H1 (cell line): ENCODE results near the gene HM13. TPM values are rescaled to one million over a fixed set of nuclear protein-coding genes. Genes with fewer than 3 reads are reported as not detected.

Source experiments
- CTCF ChIA-PET: fragments of 300-600 bp; sonication (Branson Sonifier 250); formaldehyde crosslinking; loops from one replicate; lab custom pipeline; 2021; ENCODE audit not compliant: partially characterized antibody; lab: Charles Lee
- POLR2A ChIA-PET: fragments of 300-600 bp; sonication (Branson Sonifier 250); formaldehyde crosslinking; loops from one replicate; lab custom pipeline; 2021; ENCODE audit warnings: inconsistent platforms; ENCODE audit not compliant: partially characterized antibody; lab: Charles Lee
- DNase-seq, 2 experiments: peaks; one replicate each; pipeline versions ENCODE4 v3.0.0 to v3.0.0-alpha.2; 2010 to 2022; ENCODE audit warnings: low spot score in 2 of 2, low read depth in 1 of 2, mixed read lengths in 1 of 2
- FAIRE-seq: peaks from 2 replicates; lab custom pipeline; 2011; peaks lifted over from hg19 to GRCh38; lab: Jason Lieb, UNC
- H2AFZ ChIP-seq: 2 replicates; pipeline ENCODE4 v1.8.1; 2012; ENCODE audit warnings: low read length, inconsistent platforms
- H2AK5ac ChIP-seq: 2 replicates; pipeline ENCODE4 v1.6.1; 2013; ENCODE audit warnings: low read depth, low read length
- H2BK120ac ChIP-seq: replicated peaks from 2 replicates; pipeline ENCODE3; 2013; ENCODE audit warnings: low read depth, low read length, inconsistent platforms
- H2BK12ac ChIP-seq: 2 replicates; pipeline ENCODE4 v1.6.1; 2013; ENCODE audit warnings: low read depth, low read length
- H2BK15ac ChIP-seq: 2 replicates; pipeline ENCODE4 v1.6.1; 2013; ENCODE audit warnings: low read length
- H2BK20ac ChIP-seq: 2 replicates; pipeline ENCODE4 v1.6.1; 2013; ENCODE audit warnings: low read length
- H2BK5ac ChIP-seq: 2 replicates; pipeline ENCODE4 v1.6.1; 2013; ENCODE audit warnings: low read depth, low read length
- H3K14ac ChIP-seq: 2 replicates; pipeline ENCODE4 v1.6.1; 2013; ENCODE audit warnings: inconsistent platforms; ENCODE audit not compliant: insufficient read length
- H3K18ac ChIP-seq: 2 replicates; pipeline ENCODE4 v1.6.1; 2013; ENCODE audit warnings: low read length; ENCODE audit errors: extremely low read depth
- H3K23ac ChIP-seq: 2 replicates; pipeline ENCODE4 v1.6.1; 2013; ENCODE audit warnings: inconsistent platforms; ENCODE audit not compliant: insufficient read length
- H3K23me2 ChIP-seq: 2 replicates; pipeline ENCODE4 v1.6.1; 2013; ENCODE audit warnings: low read depth, low read length
- H3K27ac ChIP-seq: 2 replicates; pipeline ENCODE4 v1.6.1; 2011; ENCODE audit warnings: low read depth, low read length, inconsistent platforms
- H3K27me3 ChIP-seq, 4 experiments: replicated peaks in 1 of 4; 1 replicate in 1 of 4; 2 replicates in 3 of 4; pipeline versions ENCODE4 v1.6.1 to v1.8.1; 2011 to 2013; ENCODE audit warnings: low read length in 3 of 4, mild to moderate bottlenecking in 3 of 4, inconsistent platforms in 2 of 4, mixed read lengths in 2 of 4, moderate library complexity in 1 of 4; ENCODE audit not compliant: control insufficient read depth in 3 of 4, insufficient read depth in 3 of 4; ENCODE audit errors: extremely low read depth in 1 of 4
- H3K36me3 ChIP-seq, 4 experiments: 2 replicates each; pipeline versions ENCODE4 v1.6.1 to v1.8.1; 2011 to 2013; ENCODE audit warnings: mild to moderate bottlenecking in 4 of 4, low read length in 3 of 4, moderate library complexity in 2 of 4, control low read depth in 1 of 4, inconsistent platforms in 1 of 4; ENCODE audit not compliant: insufficient read depth in 4 of 4, control insufficient read depth in 2 of 4
- H3K4ac ChIP-seq: replicated peaks from 2 replicates; pipeline ENCODE3; 2013; ENCODE audit warnings: low read length, low read depth, mixed read lengths, inconsistent platforms; ENCODE audit not compliant: insufficient read length
- H3K4me1 ChIP-seq, 4 experiments: replicated peaks in 1 of 4; 1 replicate in 1 of 4; 2 replicates in 3 of 4; pipeline versions ENCODE4 v1.6.1 to v1.8.1; 2011 to 2013; ENCODE audit warnings: low read length in 3 of 4, inconsistent platforms in 2 of 4, mixed read lengths in 1 of 4; ENCODE audit not compliant: insufficient read depth in 4 of 4, control insufficient read depth in 3 of 4
- H3K4me2 ChIP-seq, 2 experiments: 2 replicates each; pipeline versions ENCODE4 v1.6.1 to v1.8.1; 2011 to 2013; ENCODE audit warnings: low read depth in 2 of 2, low read length in 2 of 2, control low read depth in 1 of 2, inconsistent platforms in 1 of 2, mild to moderate bottlenecking in 1 of 2; ENCODE audit not compliant: insufficient read depth in 1 of 2
- H3K4me3 ChIP-seq, 4 experiments: fragments of 200-600, 300-600 bp in 1 of 4; sonication (generic), shearing (Covaris generic), sonication (Bioruptor Twin) in 1 of 4; 2 replicates each; pipeline versions ENCODE4 v1.5.1 to v1.8.1; 2011 to 2016; ENCODE audit warnings: low read length in 4 of 4, low read depth in 3 of 4, control low read depth in 2 of 4, inconsistent platforms in 2 of 4, mild to moderate bottlenecking in 2 of 4, mixed read lengths in 1 of 4, moderate library complexity in 1 of 4; ENCODE audit not compliant: insufficient read depth in 2 of 4; ENCODE audit errors: extremely low read depth in 1 of 4
- H3K56ac ChIP-seq: replicated peaks from 2 replicates; pipeline ENCODE3; 2013; ENCODE audit warnings: low read depth, mild to moderate bottlenecking, mixed read lengths, low read length, inconsistent platforms; ENCODE audit not compliant: insufficient read length
- H3K79me1 ChIP-seq: 2 replicates; pipeline ENCODE4 v1.6.1; 2013; ENCODE audit warnings: low read depth, low read length, control low read depth
- H3K79me2 ChIP-seq, 2 experiments: 2 replicates each; pipeline versions ENCODE4 v1.6.1 to v1.8.1; 2012 to 2013; ENCODE audit warnings: low read length in 2 of 2, mild to moderate bottlenecking in 2 of 2, inconsistent platforms in 1 of 2; ENCODE audit not compliant: insufficient read depth in 2 of 2, control insufficient read depth in 1 of 2
- H3K9ac ChIP-seq, 4 experiments: replicated peaks in 1 of 4; 1 replicate in 1 of 4; 2 replicates in 3 of 4; pipeline versions ENCODE4 v1.6.1 to v1.8.1; 2011 to 2013; ENCODE audit warnings: low read depth in 3 of 4, low read length in 3 of 4, control low read depth in 2 of 4, mild to moderate bottlenecking in 2 of 4, moderate library complexity in 2 of 4, inconsistent platforms in 1 of 4; ENCODE audit errors: extremely low read depth in 1 of 4
- H3K9me3 ChIP-seq, 2 experiments: 2 replicates each; pipeline versions ENCODE4 v1.6.1 to v1.8.1; 2012 to 2013; ENCODE audit warnings: mild to moderate bottlenecking in 2 of 2, moderate library complexity in 2 of 2, control low read depth in 1 of 2, inconsistent platforms in 1 of 2, low read depth in 1 of 2, low read length in 1 of 2, mixed read lengths in 1 of 2; ENCODE audit not compliant: insufficient read depth in 2 of 2
- H4K20me1 ChIP-seq, 2 experiments: replicated peaks in 1 of 2; 2 replicates each; pipeline versions ENCODE3 to v1.8.1; 2011 to 2013; ENCODE audit warnings: inconsistent platforms in 2 of 2, low read length in 2 of 2, mild to moderate bottlenecking in 1 of 2; ENCODE audit not compliant: insufficient read depth in 2 of 2, control insufficient read depth in 1 of 2
- H4K5ac ChIP-seq: 2 replicates; pipeline ENCODE4 v1.6.1; 2013; ENCODE audit warnings: low read length, low read depth, mixed read lengths, inconsistent platforms; ENCODE audit not compliant: insufficient read length
- H4K8ac ChIP-seq: 2 replicates; pipeline ENCODE4 v1.8.0; 2013; ENCODE audit warnings: mild to moderate bottlenecking, moderate library complexity, low read length, inconsistent platforms; ENCODE audit not compliant: insufficient read depth; ENCODE audit errors: extremely low read depth
- H4K91ac ChIP-seq: replicated peaks from 2 replicates; pipeline ENCODE3; 2013; ENCODE audit warnings: low read length, mixed read lengths, inconsistent platforms; ENCODE audit not compliant: insufficient read length
- HDAC2 ChIP-seq, 2 experiments: fragments of 300-600 bp in 1 of 2; sonication (generic) in 1 of 2; IDR thresholded peaks; 2 replicates each; pipeline ENCODE4 v1.6.1; 2011 to 2012; ENCODE audit warnings: low read depth in 2 of 2, low read length in 2 of 2, mild to moderate bottlenecking in 2 of 2, moderate library complexity in 2 of 2, borderline replicate concordance in 1 of 2, inconsistent platforms in 1 of 2
- TAF1 ChIP-seq: IDR thresholded peaks from 2 replicates; pipeline ENCODE4 v1.6.1; 2011; ENCODE audit warnings: mild to moderate bottlenecking, low read depth, low read length
- WGBS, 2 experiments: shearing (Covaris generic) in 1 of 2; methylation state at CpG; one replicate each; pipeline versions ENCODE4 v1.1.6 to v1.1.7; 2013 to 2015; ENCODE audit warnings: low lambda C conversion rate in 2 of 2, mixed read lengths in 2 of 2, inconsistent platforms in 1 of 2, low coverage in 1 of 2, missing lambda C conversion rate in 1 of 2; ENCODE audit not compliant: insufficient replicate concordance in 2 of 2, insufficient coverage in 1 of 2, insufficient read length in 1 of 2; ENCODE audit errors: extremely low coverage in 1 of 2, missing lambda C conversion rate in 1 of 2; 5-methylcytosine and 5-hydroxymethylcytosine counted together
- polyA plus RNA-seq, 7 experiments: library from polyadenylated mRNA; depleted of rRNA in 3 of 7; stranded (reverse) in 5 of 7; unstranded in 2 of 7; fragments of >200 nt in 5 of 7; fragments of 200-250 nt in 2 of 7; gene quantifications; 1 replicate in 5 of 7; 2 replicates in 1 of 7; 4 replicates in 1 of 7; pipeline versions ENCODE4 v1.2.1 to v1.2.3, GENCODE V29; 2011 to 2013; ENCODE audit warnings: missing spikeins in 2 of 7, mixed read lengths in 2 of 7
- total RNA-seq: library from RNA; stranded (reverse); fragmentation: NEBNext Ultra II Directional; extraction: Animal tissue kit (Norgen Biotek cat#: 25700); gene quantifications from 2 replicates; pipeline ENCODE4 v1.2.1, GENCODE V29; 2021

Gene HM13
- total and polyA plus RNA-seq, 2 of the 8 experiments (the other 6 are each of a cell fraction or from before 2014, with no cell fraction given) = 118 to 183 TPM

DNA sequence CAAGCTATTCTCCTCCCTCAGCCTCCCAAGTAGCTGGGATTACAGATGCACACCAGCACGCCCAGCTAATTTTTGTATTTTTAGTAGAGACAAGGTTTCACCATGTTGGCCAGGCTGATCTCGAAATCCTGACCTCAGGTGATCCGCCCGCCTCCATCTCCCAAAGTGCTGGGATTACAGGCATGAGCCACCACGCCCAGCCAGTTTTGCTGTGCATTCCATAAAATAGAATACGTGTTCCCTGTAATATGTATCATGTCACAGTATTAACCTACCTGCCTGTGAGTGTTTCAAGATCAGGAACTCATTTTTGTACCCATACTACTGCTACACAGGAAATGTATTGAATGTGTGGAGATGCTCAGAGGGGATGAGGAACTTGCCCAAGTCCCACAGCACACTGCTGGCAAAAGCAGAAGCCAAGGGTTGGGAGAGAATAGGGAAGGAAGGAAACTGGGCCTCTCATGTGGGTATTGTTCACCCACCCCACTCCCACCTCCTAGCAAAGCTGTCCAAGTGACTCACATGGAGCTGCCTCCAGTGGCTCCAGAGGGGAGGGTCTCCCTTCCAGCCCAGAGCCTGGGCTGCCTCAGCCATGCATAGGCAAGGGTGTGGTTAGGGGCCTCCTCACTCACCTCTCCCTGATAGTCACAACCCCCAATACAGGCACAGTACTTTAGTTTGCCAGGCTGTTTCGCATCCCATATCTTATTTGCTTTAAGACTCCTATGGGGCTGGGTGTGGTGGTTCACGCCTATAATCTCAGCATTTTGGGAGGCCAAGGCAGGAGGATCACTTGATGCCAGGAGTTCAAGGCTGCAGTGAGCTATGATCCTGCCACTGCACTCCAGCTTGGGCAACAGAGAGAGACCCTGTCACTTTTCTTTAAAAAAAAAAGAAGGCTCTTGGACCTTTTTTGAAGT lies 9.4 kb downstream of the HM13 start:
- no peaks in the 10 kb centered on the region for H3K4me1 ChIP-seq
- H4K20me1 ChIP-seq = peaks cover 6 to 15% of the 10 kb centered on the region in 2 experiments
- H2AFZ ChIP-seq = no peak overlapping the region
- no peak overlapping the region for H4K8ac ChIP-seq
- H3K9me3 ChIP-seq = no peaks in the 10 kb centered on the region
- no peak overlapping the region for H3K23ac ChIP-seq
- POLR2A ChIA-PET = interaction anchor here (1.0 kb wide), 1 partner anchor 15 kb away, joined by 4 read pairs; no protein-coding TSS in a partner anchor
- no peak overlapping the region for H2AK5ac ChIP-seq
- no peak overlapping the region for H3K9ac ChIP-seq
- H3K18ac ChIP-seq = no peak overlapping the region
- H3K14ac ChIP-seq = no peak overlapping the region
- no peak overlapping the region for H3K4me2 ChIP-seq
- no peak overlapping the region for H4K91ac ChIP-seq
- H2BK12ac ChIP-seq = no peak overlapping the region
- H3K27ac ChIP-seq = no peak overlapping the region
- H2BK120ac ChIP-seq = no peak overlapping the region
- no peak for DNase-seq
- no peak overlapping the region for H2BK20ac ChIP-seq
- CTCF ChIA-PET = interaction anchor here (0.6 to 4.2 kb wide), 4 partner anchors 23 to 89 kb away, joined by 3 to 17 read pairs (median 4); a partner anchor contains a TSS
- no peaks in the 10 kb centered on the region for H3K23me2 ChIP-seq
- WGBS, 2 experiments = 92% methylated on average over 8 of the region's 8 CpGs; no CpG with 5 or more reads in 1 of the 2 experiments
- H4K5ac ChIP-seq = no peak overlapping the region
- no peak overlapping the region for H2BK5ac ChIP-seq
- no peak overlapping the region for H3K4ac ChIP-seq
- TF ChIP-seq HDAC2 (IDR thresholded peaks at IDR 0.05; ENCODE audit: borderline replicate concordance in 1 of 2, low read depth in 2 of 2, low read length in 2 of 2) = no peak
- TF ChIP-seq TAF1 = no peak
- H3K36me3 ChIP-seq = peaks cover 10 to 16% (median 13%) of the 10 kb centered on the region in 4 experiments; a peak in 7 of 8 replicates
- no peak overlapping the region for H3K4me3 ChIP-seq
- H2BK15ac ChIP-seq = no peak overlapping the region
- peaks cover 3% of the 10 kb centered on the region for H3K79me1 ChIP-seq
- H3K56ac ChIP-seq = no peak overlapping the region
- H3K27me3 ChIP-seq = no peaks in the 10 kb centered on the region
- peaks cover 0 to 37% of the 10 kb centered on the region in 2 experiments; a peak in 2 of 4 replicates for H3K79me2 ChIP-seq
- no peak for FAIRE-seq
